Islet of Langerhans (tissue), 1 donor: ENCODE data around the gene THBS1.

ENCODE experiments used
- FAIRE-seq: peaks from one replicate; lab custom pipeline; 2011; peaks lifted over from hg19 to GRCh38; lab: Jason Lieb, UNC

The THBS1 gene

GRCh38 chr15:39589193-39589814, 8.4 kb downstream of the THBS1 start:
- FAIRE-seq, result no peak

- FAIRE-seq, result no peak
Measured at GRCh38 chr15:39589815-39590644, 9.2 kb downstream of the THBS1 start.

- FAIRE-seq, result no peak
Measured at GRCh38 chr15:39591141-39591895, 10.4 kb downstream of the THBS1 start.

- FAIRE-seq, result no peak
Measured at GRCh38 chr15:39591896-39592315, 11.0 kb downstream of the THBS1 start.

GRCh38 chr15:39592500-39592899, 11.6 kb downstream of the THBS1 start:
- no peak for FAIRE-seq

- no peak for FAIRE-seq
Measured at GRCh38 chr15:39593071-39593655, 12.3 kb downstream of the THBS1 start.

- no peak for FAIRE-seq
Measured at GRCh38 chr15:39593656-39594445, 13.0 kb downstream of the THBS1 start.

- peak; percentile 5 for FAIRE-seq
Measured at GRCh38 chr15:39594446-39595337, 13.8 kb downstream of the THBS1 start.

GRCh38 chr15:39595338-39596221, 14.7 kb downstream of the THBS1 start:
- no peak for FAIRE-seq

GRCh38 chr15:39596358-39597051, 15.6 kb downstream of the THBS1 start:
- FAIRE-seq, result no peak

GRCh38 chr15:39597336-39597735, 16.5 kb downstream of the THBS1 start:
- FAIRE-seq, result no peak

GRCh38 chr15:39597751-39598185, 16.9 kb downstream of the THBS1 start:
- FAIRE-seq, result no peak

GRCh38 chr15:39598186-39598850, 17.4 kb downstream of the THBS1 start:
- FAIRE-seq, result no peak

GRCh38 chr15:39598958-39599845, 18.3 kb downstream of the THBS1 start:
- FAIRE-seq, result no peak

- peak; percentile 36 for FAIRE-seq
Measured at GRCh38 chr15:39599871-39600270, 19.0 kb downstream of the THBS1 start.

GRCh38 chr15:39602143-39602542, 21.3 kb downstream of the THBS1 start:
- FAIRE-seq, result no peak

- FAIRE-seq, result no peak
Measured at GRCh38 chr15:39605146-39605545, 24.3 kb downstream of the THBS1 start.
